Bladder microvascular endothelial cell (primary cell): ENCODE measurements around the gene NT5DC1. TPM values are rescaled to one million over a fixed set of nuclear protein-coding genes. Genes with fewer than 3 reads are reported as not detected.

Experiments
- total RNA-seq: library from RNA; depleted of rRNA; stranded (reverse); fragments of >200 nt; gene quantifications from 2 replicates; pipeline ENCODE4 v1.2.3, GENCODE V29; 2014

The NT5DC1 gene
- total RNA-seq, result 4.9 and 5.8 TPM in 2 replicates

DNA sequence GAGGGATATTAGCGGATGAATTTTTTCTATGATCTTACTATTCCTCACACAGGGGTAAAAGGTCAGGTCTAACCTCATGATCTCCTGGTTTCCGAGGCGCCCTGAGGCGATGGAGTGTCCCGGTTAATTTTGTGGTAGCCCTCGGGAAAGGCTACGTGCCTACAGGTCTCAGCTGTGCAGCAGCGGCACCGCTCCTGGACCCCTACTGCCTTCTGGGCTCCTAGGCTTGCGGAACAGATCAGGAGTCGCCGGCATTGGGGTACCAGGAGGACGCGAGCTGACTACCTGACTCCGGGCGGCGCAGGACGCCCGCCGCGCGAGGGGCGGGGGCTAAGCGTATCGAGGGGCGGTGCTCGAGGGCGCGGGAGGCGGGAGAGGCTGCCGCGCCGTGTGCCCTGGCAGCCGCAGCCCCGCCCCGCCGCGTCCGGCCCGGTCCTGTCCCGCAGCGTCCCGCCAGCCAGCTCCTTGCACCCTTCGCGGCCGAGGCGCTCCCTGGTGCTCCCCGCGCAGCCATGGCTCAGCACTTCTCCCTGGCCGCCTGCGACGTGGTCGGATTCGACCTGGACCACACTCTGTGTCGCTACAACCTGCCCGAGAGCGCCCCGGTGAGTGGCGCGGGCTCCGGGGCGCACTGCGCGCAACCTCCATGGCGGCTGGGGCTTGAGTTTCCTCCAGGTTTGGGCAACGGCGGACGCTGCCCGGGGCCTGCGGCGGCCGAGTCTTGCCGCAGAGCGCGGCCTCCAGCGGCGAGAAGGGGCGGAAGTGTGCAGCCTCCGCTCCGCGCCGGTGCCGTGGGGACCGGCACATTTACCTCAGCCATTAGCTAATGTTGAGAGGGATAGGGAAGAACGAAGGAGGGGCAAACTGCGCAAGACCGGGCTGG, at the start of gene NT5DC1:
Gene NT5DC1 (plus strand): TSS at position 435 of the 883 bp plus-strand sequence. CDS start 78 bp downstream, at position 513.

DNA sequence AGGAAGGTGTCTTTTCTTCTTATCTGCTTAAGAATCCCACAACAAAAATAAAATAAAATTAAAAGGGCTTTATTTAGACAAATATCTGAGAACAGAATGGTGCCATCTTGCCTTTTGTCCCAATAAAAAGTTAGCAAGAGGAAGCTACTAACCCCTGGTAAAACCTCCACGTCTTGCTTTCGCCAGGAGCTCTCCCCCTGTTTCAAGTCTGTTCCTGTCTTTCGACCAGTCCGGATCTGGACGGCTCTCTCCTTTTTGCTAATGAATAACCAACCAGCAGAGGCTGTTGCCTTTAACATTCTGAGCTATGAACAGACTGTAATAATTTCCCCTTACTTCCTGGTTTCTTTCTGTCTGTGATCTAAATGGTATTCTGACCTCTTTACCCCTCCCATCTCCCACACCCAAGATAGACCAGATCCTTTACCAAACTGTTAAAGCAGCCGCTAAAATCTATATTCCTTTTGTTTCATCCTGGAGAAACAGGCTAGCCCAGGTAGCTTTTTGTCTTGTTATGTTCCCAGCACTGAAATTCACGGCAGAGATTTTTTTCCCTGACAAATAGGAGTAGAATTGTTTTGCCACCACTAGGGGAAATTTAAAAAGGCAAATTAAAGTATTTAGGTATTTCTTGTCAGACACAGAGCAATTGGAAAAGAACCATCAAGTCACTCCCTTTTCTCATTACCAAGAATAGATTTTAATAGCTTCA, 39.9 kb upstream of the NT5DC1 start, which contains the start of gene FRK:
Gene FRK (minus strand): TSS at position 320 of the 712 bp plus-strand sequence. CDS start 580 bp downstream, outside the sequence.

GRCh38 chr6:116126032-116126431, 25.4 kb downstream of the NT5DC1 start, which contains the start of gene COL10A1:
TSS of gene COL10A1 (minus strand) at chr6:116126132. CDS start at chr6:116125492, 640 bp downstream.

DNA sequence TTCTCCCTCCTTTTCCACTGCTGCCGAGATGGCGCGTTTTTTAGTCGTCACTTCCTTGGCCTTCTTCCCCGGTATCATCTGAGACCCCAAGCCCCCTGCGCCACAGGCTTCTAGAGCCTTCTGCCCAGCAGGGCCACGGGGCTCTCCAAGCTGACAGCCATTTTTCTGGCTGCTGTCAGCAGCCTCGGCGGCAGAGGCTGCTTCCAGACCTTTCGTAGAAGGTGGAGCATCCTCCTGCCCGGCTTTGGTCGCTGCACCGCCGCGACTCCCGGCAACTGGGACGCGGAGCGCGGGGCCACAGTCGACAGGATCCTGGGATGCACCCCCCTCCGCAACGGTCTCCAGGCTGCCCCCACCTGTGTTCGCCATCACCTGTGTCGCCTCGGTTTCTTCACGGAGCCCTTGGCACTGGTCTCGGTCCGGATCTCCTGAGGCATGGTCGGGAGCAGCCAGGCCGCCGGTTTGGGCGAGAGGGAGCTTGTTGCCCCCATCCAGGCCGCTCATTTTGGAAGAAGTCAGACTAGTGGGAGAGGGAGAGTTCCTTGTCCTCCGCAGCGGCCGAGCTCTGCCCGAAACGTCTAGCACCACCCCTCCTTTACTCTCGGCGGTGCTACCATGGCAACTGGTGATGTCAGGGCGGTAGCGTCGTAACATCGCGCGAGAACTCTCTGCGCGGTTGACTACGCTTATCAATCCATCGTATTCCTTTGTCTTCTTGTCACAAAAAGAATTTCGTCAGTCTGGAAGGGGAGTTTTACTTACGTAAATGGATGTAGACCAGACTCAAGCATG, 153.0 kb downstream of the NT5DC1 start, which contains the start of gene TSPYL4:
Gene TSPYL4 (minus strand): TSS at position 571 of the 792 bp plus-strand sequence. CDS start 67 bp downstream, at position 504.

DNA sequence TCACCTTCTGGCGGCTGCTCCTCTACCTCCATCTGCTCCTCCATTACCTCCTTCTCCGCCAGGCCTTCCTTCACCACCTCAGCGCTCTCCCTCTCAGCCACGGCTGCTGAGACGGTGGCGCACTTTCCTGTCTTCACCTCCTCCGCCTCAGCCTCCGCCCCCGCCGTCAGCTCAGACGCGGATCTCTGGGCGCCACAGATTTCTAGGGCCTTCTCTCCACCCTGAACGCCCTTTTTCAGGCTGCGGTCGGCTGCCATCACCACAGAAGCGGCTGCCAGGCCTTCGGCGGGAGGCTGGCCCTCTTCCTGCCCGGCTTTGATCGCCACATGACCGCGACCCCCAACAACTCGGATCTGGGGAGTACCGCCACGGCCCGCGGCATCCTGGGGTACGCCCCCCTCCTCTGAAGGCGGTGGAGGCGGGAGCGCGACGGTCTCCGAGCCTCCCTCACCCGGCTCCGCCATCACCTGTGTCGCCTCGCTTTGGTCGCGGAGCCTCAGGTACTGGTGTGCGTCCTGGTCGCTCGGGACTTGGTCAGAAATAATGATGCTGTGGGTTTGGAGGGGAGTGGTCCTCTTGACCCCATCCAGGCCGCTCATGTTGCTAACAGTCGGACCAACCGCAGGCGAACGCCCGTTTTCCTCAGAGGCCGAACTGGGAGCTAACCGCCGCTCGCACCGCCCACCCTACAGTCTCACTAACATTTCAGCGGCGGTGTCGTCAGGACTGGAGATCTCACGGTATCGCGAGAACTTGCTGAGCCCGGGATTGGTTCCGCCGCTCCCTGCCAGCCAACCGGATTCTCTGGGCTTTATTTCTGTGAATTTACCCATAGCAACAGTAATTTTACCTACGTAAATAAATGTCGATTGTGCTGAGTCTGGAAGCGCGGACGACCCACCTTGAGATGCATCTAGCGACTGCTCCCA, 178.8 kb downstream of the NT5DC1 start, which contains the start of gene TSPYL1:
Gene TSPYL1 (minus strand): TSS at position 699 of the 929 bp plus-strand sequence. CDS start 100 bp downstream, at position 599.

Other genes starting within 250 kb of the NT5DC1 start
- gene FRK, start 40.0 kb upstream of the NT5DC1 start, total RNA-seq, result under 0.01 and 0.06 TPM in 2 replicates
- gene COL10A1, start 25.3 kb downstream of the NT5DC1 start, total RNA-seq, result not detected in 2 replicates
- 5.7 and 11.0 TPM in 2 replicates for gene TSPYL4, start 153.2 kb downstream of the NT5DC1 start, total RNA-seq
- 51.6 and 62.3 TPM in 2 replicates for gene TSPYL1, start 179.1 kb downstream of the NT5DC1 start, total RNA-seq